Choroid plexus epithelial cell (primary cell): ENCODE data around the gene ZNF229.
"Not testable (repeated sequence)": the region's sequence is repeated elsewhere in the genome, so short reads cannot be mapped to it uniquely, and the experiment has no call there.

ENCODE experiments used
- DNase-seq: peaks from one replicate; pipeline ENCODE4 v3.0.0-alpha.2; 2010; ENCODE audit warnings: low read depth
- H3K4me3 ChIP-seq: 2 replicates; pipeline ENCODE4 v1.5.1; 2011; ENCODE audit warnings: low read depth, mild to moderate bottlenecking, control low read depth, low read length, moderate library complexity
- CTCF ChIP-seq: conservative IDR thresholded peaks from 2 replicates; pipeline ENCODE4 v1.5.1; 2011; ENCODE audit warnings: low read depth, mild to moderate bottlenecking, control low read depth, inconsistent platforms, low read length, moderate library complexity

The ZNF229 gene

GRCh38 chr19:44447916-44448674 is at the start of gene ZNF229:
Gene ZNF229, minus strand, starts transcription at chr19:44448472. Its CDS starts 5,625 bp downstream, at chr19:44442847.
- H3K4me3 ChIP-seq = peak within 1 kb of the TSS; percentile 94
- peak; percentile 97 for DNase-seq
- no peak for TF ChIP-seq CTCF

- no peak for DNase-seq
- no peak overlapping the region for H3K4me3 ChIP-seq
- no peak for TF ChIP-seq CTCF
Measured at GRCh38 chr19:44496711-44497110, 48.4 kb upstream of the ZNF229 start.

GRCh38 chr19:44476559-44477408 is 28.5 kb upstream of the ZNF229 start:
- peak; percentile 34 for DNase-seq

GRCh38 chr19:44468730-44469129 is 20.5 kb upstream of the ZNF229 start:
- H3K4me3 ChIP-seq, DNase-seq: not testable (repeated sequence)

More at GRCh38 chr19:44476559-44477408, 28.5 kb upstream of the ZNF229 start:
- no peak for TF ChIP-seq CTCF
- H3K4me3 ChIP-seq = no peak overlapping the region

GRCh38 chr19:44462600-44463286 is 14.5 kb upstream of the ZNF229 start:
- not testable (repeated sequence) for H3K4me3 ChIP-seq, DNase-seq

- not testable (repeated sequence) for H3K4me3 ChIP-seq, DNase-seq
Measured at GRCh38 chr19:44456016-44456415, 7.7 kb upstream of the ZNF229 start.

GRCh38 chr19:44455100-44455499 is 6.8 kb upstream of the ZNF229 start:
- no peak for DNase-seq
- no peak for TF ChIP-seq CTCF
- no peak overlapping the region for H3K4me3 ChIP-seq

GRCh38 chr19:44452367-44452766 is 4.1 kb upstream of the ZNF229 start:
- no peak for TF ChIP-seq CTCF
- H3K4me3 ChIP-seq = no peak overlapping the region
- DNase-seq = no peak
